ENCODE results near the gene SSPN.

Gene SSPN

DNA sequence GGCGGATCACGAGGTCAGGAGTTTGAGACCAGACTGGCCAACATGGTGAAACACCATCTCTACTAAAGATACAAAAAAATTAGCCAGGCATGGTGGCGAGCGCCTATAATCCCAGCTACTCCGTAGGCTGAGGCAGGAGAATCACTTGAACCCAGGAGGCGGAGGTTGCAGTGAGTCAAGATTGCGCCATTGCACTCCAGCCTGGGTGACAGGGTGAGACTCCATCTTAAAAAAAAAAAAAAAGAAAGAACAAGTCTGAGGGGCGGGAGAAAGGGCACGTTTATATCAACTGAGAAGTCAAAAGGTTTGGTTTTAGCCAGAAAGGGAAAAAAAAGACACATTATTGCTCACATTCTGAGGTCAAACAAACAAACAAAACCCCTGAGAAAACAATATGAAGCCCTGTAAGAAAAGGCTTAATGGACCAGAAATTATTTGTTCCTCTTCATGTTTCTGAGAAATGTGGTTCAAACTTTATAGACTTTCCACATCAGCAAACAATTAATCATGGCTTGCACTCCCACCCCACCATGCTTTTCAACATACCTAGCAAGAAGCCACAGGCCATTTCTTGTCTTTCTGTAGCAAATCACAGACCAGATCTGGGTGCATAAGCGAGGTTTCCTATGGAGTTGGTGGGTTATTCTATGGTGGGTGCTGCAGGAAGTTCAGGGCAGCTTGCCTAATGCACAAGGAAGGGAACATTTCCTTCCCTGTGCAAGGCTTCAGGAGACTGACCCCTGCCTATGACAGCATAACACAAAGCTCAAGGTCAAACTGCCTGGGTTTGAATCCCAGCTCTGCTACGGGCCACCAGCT is 80.1 kb downstream of the SSPN start:
- no peak for DNase-seq
- Histone ChIP-seq H3K9me3 (ENCODE audit: severe bottlenecking) (no peaks in the 10 kb centered on the region), H3K4me3 (ENCODE audit: low read depth, low read length) (no peak overlapping the region), H3K27me3 (ENCODE audit: insufficient read depth, low read depth, severe bottlenecking) (no peaks in the 10 kb centered on the region), H3K36me3 (no peaks in the 10 kb centered on the region), H3K27ac (no peak overlapping the region)
- TF ChIP-seq, protein P1, sequence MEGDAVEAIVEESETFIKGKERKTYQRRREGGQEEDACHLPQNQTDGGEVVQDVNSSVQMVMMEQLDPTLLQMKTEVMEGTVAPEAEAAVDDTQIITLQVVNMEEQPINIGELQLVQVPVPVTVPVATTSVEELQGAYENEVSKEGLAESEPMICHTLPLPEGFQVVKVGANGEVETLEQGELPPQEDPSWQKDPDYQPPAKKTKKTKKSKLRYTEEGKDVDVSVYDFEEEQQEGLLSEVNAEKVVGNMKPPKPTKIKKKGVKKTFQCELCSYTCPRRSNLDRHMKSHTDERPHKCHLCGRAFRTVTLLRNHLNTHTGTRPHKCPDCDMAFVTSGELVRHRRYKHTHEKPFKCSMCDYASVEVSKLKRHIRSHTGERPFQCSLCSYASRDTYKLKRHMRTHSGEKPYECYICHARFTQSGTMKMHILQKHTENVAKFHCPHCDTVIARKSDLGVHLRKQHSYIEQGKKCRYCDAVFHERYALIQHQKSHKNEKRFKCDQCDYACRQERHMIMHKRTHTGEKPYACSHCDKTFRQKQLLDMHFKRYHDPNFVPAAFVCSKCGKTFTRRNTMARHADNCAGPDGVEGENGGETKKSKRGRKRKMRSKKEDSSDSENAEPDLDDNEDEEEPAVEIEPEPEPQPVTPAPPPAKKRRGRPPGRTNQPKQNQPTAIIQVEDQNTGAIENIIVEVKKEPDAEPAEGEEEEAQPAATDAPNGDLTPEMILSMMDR (IDR thresholded peaks at IDR 0.05; ENCODE audit: low read depth, low read length) = no peak

DNA sequence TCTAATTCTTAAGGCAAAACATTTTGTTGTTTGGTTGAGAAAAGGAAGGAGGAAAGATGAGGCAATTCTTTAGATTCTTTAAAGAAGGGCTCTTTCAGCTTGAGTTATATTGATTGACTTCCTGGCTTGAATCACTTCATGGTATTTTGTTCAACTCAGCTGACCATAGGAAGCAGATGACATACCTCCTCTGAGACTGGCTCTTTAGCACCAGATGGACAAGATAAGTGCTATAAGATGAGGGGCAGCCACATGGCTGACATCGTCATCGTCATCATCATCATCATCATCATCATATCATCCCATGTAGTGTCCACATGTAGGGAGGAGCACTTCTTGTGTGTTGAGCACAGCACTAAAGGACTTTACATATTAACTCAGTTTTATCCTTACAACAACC is 81.3 kb downstream of the SSPN start:
- TF ChIP-seq, protein P1 (IDR thresholded peaks at IDR 0.05; ENCODE audit: low read depth, low read length) = no peak
- no peak overlapping the region for H3K27ac ChIP-seq

DNA sequence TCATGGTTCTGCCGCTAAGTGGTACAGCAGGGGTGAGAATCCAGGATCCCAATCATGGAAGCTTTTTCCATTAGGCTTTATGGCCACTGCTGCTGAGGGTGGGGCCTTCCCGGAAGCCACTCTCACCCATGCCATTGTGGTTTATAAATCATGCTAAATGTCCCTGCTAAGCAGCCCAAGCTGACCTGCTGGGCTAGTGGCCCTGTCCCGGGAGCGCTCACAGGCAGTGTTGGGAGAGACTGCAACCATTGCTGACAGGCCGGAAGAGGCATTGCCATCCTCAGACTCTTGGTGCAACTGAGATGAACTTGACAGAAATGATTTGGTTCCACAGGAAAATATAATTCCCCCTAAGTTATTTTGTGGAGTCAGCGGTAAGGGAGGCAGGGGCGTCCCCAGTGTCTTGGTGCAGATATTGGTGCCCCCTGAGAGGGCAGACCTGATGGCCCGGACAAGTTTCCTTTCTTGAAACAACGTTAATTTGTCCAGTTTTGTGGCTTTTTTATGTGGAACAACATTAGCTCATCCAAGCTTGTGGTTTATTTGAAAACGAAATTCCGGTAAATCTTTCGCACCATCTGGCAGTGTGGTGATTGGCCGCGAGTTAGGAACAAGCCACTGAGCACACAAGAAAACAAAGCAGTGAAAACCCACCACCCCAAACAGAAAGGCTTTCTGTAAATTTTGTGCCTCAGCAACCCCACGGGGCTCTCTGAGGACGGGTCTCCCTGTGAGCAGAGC is 82.3 kb downstream of the SSPN start:
- no peak overlapping the region for H3K27ac ChIP-seq
- no peak for DNase-seq
- no peak overlapping the region for H3K4me3 ChIP-seq (ENCODE audit: low read depth, low read length)
- TF ChIP-seq, protein P1 (IDR thresholded peaks at IDR 0.05; ENCODE audit: low read depth, low read length) = no peak
- no peaks in the 10 kb centered on the region for H3K27me3 ChIP-seq (ENCODE audit: insufficient read depth, low read depth, severe bottlenecking)
- H3K9me3 ChIP-seq (ENCODE audit: severe bottlenecking) = no peaks in the 10 kb centered on the region
- H3K36me3 ChIP-seq = no peaks in the 10 kb centered on the region

More for the DNA sequence above, 81.3 kb downstream of the SSPN start:
- no peak for DNase-seq
- no peaks in the 10 kb centered on the region for H3K9me3 ChIP-seq (ENCODE audit: severe bottlenecking)
- H3K27me3 ChIP-seq (ENCODE audit: insufficient read depth, low read depth, severe bottlenecking) = no peaks in the 10 kb centered on the region
- H3K36me3 ChIP-seq = no peaks in the 10 kb centered on the region
- no peak overlapping the region for H3K4me3 ChIP-seq (ENCODE audit: low read depth, low read length)

DNA sequence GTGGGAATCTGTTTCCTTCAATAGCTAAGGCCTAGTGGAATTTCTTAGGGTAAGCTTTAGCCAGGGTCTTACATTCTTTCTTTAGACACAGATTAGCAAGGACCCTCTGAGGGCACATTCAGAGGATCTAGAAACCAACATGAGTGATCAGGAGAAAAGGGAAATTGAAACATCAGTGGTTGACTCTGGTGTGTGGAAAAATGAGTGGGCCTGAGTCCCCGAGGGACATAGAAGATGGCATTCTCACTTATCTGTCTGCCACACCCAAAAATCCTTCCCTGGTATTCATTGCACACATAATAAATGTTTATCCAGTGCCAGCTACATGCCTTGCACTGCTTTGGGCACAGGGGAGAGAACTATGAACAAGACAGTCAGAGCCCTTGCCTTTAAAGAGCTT is 82.9 kb downstream of the SSPN start:
- DNase-seq = no peak
- Histone ChIP-seq H3K9me3 (ENCODE audit: severe bottlenecking) (no peaks in the 10 kb centered on the region), H3K27ac (no peak overlapping the region), H3K4me3 (ENCODE audit: low read depth, low read length) (no peak overlapping the region), H3K36me3 (no peaks in the 10 kb centered on the region), H3K27me3 (ENCODE audit: insufficient read depth, low read depth, severe bottlenecking) (no peaks in the 10 kb centered on the region)
- TF ChIP-seq, protein P1 (IDR thresholded peaks at IDR 0.05; ENCODE audit: low read depth, low read length) = no peak

DNA sequence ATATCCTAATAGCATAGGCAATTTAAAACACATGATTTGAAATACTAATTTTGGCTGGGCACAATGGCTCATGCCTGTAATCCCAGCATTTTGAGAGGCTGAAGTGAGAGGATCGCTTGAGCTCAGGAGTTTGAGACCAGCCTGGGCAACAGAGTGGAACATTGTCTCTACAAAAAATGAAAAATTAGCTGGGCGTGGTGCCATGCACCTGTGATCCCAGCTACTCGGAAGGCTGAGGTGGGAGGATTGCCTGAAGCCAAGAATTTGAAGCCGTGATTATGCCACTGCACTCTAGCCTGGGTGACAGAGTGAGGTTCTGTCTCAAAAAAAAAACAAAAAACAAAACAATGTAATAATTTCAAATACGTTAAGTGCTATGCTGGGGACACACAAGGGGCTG is 83.3 kb downstream of the SSPN start:
- Histone ChIP-seq H3K36me3 (no peaks in the 10 kb centered on the region), H3K9me3 (ENCODE audit: severe bottlenecking) (no peaks in the 10 kb centered on the region), H3K4me3 (ENCODE audit: low read depth, low read length) (no peak overlapping the region), H3K27me3 (ENCODE audit: insufficient read depth, low read depth, severe bottlenecking) (no peaks in the 10 kb centered on the region), H3K27ac (no peak overlapping the region)
- TF ChIP-seq, protein P1 (IDR thresholded peaks at IDR 0.05; ENCODE audit: low read depth, low read length) = no peak
- no peak for DNase-seq

Data from WERI-Rb-1 (cell line).